Neuronal stem cell (in vitro differentiated cells): Measurements from ENCODE around the gene GPR39.
A peak's percentile ranks its signal among the peaks of the same experiment; 100 is the strongest.

Experiments used
- DNase-seq: peaks from one replicate; pipeline ENCODE4 v3.0.0-alpha.2; 2013; ENCODE audit warnings: low spot score
- H2AFZ ChIP-seq: one replicate; pipeline ENCODE4 v1.6.1; 2013; ENCODE audit warnings: mild to moderate bottlenecking, low read length, inconsistent platforms
- H2AK5ac ChIP-seq: 2 replicates; pipeline ENCODE4 v1.6.1; 2013; ENCODE audit warnings: low read depth, mild to moderate bottlenecking, inconsistent platforms, low read length, moderate library complexity, mixed read lengths
- H2BK120ac ChIP-seq: 2 replicates; pipeline ENCODE4 v1.6.1; 2013; ENCODE audit warnings: low read depth, mild to moderate bottlenecking, inconsistent platforms, low read length, moderate library complexity, mixed read lengths
- H2BK12ac ChIP-seq: one replicate; pipeline ENCODE4 v1.6.1; 2013; ENCODE audit warnings: low read length, inconsistent platforms
- H2BK15ac ChIP-seq: 2 replicates; pipeline ENCODE4 v1.6.1; 2013; ENCODE audit warnings: mild to moderate bottlenecking, low read length, inconsistent platforms, mixed read lengths
- H2BK5ac ChIP-seq: one replicate; pipeline ENCODE4 v1.6.1; 2013; ENCODE audit warnings: inconsistent platforms, mild to moderate bottlenecking, low read length, moderate library complexity
- H3K14ac ChIP-seq: one replicate; pipeline ENCODE4 v1.6.1; 2013; ENCODE audit warnings: low read length, inconsistent platforms
- H3K18ac ChIP-seq: 2 replicates; pipeline ENCODE4 v1.6.1; 2013; ENCODE audit warnings: low read length, inconsistent platforms
- H3K23ac ChIP-seq: 2 replicates; pipeline ENCODE4 v1.6.1; 2013; ENCODE audit warnings: low read depth, mild to moderate bottlenecking, mixed read lengths, low read length, inconsistent platforms; ENCODE audit not compliant: poor library complexity
- H3K27ac ChIP-seq: replicated peaks from 3 replicates; pipeline ENCODE4 v1.5.1; 2013; ENCODE audit warnings: low read length, inconsistent platforms
- H3K27me3 ChIP-seq, 3 experiments: 2 replicates each; pipeline ENCODE4 v1.6.1; 2013; ENCODE audit warnings: low read length in 3 of 3, mild to moderate bottlenecking in 2 of 3, inconsistent platforms in 1 of 3, low read depth in 1 of 3, mixed read lengths in 1 of 3, moderate library complexity in 1 of 3; ENCODE audit not compliant: control insufficient read depth in 3 of 3, insufficient read depth in 3 of 3
- H3K36me3 ChIP-seq, 2 donors: replicated peaks in 1 of 2; 2 replicates each; pipeline ENCODE4 v1.6.1; 2013; ENCODE audit warnings: low read length in 2 of 2; ENCODE audit not compliant: control insufficient read depth in 2 of 2, insufficient read depth in 2 of 2
- H3K4ac ChIP-seq: 2 replicates; pipeline ENCODE4 v1.6.1; 2013; ENCODE audit warnings: inconsistent platforms, mild to moderate bottlenecking, low read length, moderate library complexity
- H3K4me1 ChIP-seq, 2 donors: 1 replicate in 1 of 2; 2 replicates in 1 of 2; pipeline ENCODE4 v1.6.1; 2013; ENCODE audit warnings: low read length in 2 of 2, low read depth in 1 of 2; ENCODE audit not compliant: control insufficient read depth in 2 of 2, insufficient read depth in 1 of 2
- H3K4me2 ChIP-seq: one replicate; pipeline ENCODE4 v1.6.1; 2013; ENCODE audit warnings: mild to moderate bottlenecking, low read length, inconsistent platforms; ENCODE audit not compliant: insufficient read depth, poor library complexity, severe bottlenecking
- H3K4me3 ChIP-seq, 2 donors: 2 replicates each; pipeline ENCODE4 v1.5.1; 2013; ENCODE audit warnings: low read length in 2 of 2, mild to moderate bottlenecking in 2 of 2, inconsistent platforms in 1 of 2, moderate library complexity in 1 of 2
- H3K79me1 ChIP-seq: one replicate; pipeline ENCODE4 v1.6.1; 2013; ENCODE audit warnings: low read depth, mild to moderate bottlenecking, inconsistent platforms, low read length, moderate library complexity
- H3K9ac ChIP-seq: one replicate; pipeline ENCODE4 v1.6.1; 2013; ENCODE audit warnings: mild to moderate bottlenecking, low read depth, low read length, inconsistent platforms; ENCODE audit not compliant: poor library complexity
- H3K9me3 ChIP-seq, 2 donors: replicated peaks in 1 of 2; 2 replicates each; pipeline versions ENCODE3 to v1.6.1; 2013; ENCODE audit warnings: low read length in 2 of 2, mild to moderate bottlenecking in 2 of 2, inconsistent platforms in 1 of 2, low read depth in 1 of 2, mixed read lengths in 1 of 2, moderate library complexity in 1 of 2; ENCODE audit not compliant: control insufficient read depth in 2 of 2, insufficient read depth in 1 of 2
- H4K8ac ChIP-seq: one replicate; pipeline ENCODE4 v1.6.1; 2013; ENCODE audit warnings: low read depth, mild to moderate bottlenecking, inconsistent platforms, low read length, moderate library complexity
- H4K91ac ChIP-seq: one replicate; pipeline ENCODE4 v1.6.1; 2013; ENCODE audit warnings: low read length, low read depth, mild to moderate bottlenecking, inconsistent platforms; ENCODE audit not compliant: poor library complexity
- WGBS, 2 donors: extraction: QIAGEN DNeasy Blood & Tissue Kit; methylation state at CpG; one replicate each; pipeline ENCODE4 v1.1.7; 2013; ENCODE audit warnings: missing lambda C conversion rate in 2 of 2, mixed read lengths in 1 of 2; ENCODE audit not compliant: insufficient read length in 2 of 2, insufficient replicate concordance in 1 of 2; ENCODE audit errors: extremely low coverage in 2 of 2; 5-methylcytosine and 5-hydroxymethylcytosine counted together

The GPR39 gene

DNA sequence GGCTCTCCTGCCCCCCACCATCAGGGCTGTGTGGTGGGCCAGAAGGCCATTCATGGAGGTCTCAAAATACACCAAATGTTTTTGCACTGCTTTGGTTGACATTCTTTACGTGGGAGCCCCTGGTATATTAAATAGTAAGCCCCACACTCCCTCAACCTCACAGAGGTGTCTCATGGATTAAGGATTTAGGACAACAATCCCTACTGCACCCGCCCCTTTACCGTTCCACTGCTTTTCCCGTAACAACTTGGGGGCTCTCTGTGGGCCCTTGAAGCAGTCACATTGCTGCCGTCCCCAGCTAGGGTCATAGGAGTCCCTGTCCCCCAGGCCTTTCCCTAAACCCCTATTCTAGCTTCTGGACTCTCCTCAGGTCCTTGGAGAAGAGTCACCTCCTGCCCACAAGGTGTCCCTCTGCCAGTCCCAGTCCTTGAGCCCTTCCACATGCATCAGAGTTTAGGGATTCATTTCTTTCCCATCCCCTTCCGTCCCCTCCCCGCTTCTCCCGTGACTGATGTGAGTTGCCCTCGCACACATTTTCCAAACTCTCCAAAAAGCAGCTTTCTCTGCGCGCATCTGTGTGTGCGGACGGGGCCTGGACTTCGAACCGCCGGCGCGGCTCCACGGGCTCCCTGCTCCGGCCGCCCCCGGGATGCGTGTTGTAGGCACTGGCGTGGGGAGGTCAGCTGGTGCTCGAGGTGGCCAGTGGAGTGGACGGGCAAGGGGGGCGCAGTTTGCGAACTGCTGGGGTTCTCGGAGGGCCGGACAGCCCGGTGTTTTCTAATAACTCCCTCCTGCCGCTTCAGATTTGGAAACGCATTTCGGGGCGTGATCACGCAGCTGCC, 168.6 kb downstream of the GPR39 start:
- H3K4ac ChIP-seq, result no peak overlapping the region
- H2BK12ac ChIP-seq, result no peak overlapping the region
- no peak overlapping the region for H2BK5ac ChIP-seq
- H3K27ac ChIP-seq, result no peak overlapping the region
- no peak overlapping the region for H2BK120ac ChIP-seq
- H3K36me3 ChIP-seq, result no peaks in the 10 kb centered on the region
- H2AFZ ChIP-seq, result no peak overlapping the region
- no peaks in the 10 kb centered on the region for H3K27me3 ChIP-seq
- H3K14ac ChIP-seq, result no peak overlapping the region
- H3K23ac ChIP-seq, result no peak overlapping the region
- H3K4me3 ChIP-seq, result no peak overlapping the region
- H3K4me2 ChIP-seq, result no peak overlapping the region
- H3K18ac ChIP-seq, result no peak overlapping the region
- no CpG with 5 or more reads among the region's 36 CpGs for WGBS, 2 donors
- no peak overlapping the region for H4K8ac ChIP-seq
- no peaks in the 10 kb centered on the region for H3K9me3 ChIP-seq
- H2BK15ac ChIP-seq, result no peak overlapping the region
- no peak overlapping the region for H3K9ac ChIP-seq
- H2AK5ac ChIP-seq, result no peak overlapping the region
- DNase-seq, result no peak
- H3K79me1 ChIP-seq, result no peaks in the 10 kb centered on the region
- peaks cover 8 to 22% of the 10 kb centered on the region in 2 donors for H3K4me1 ChIP-seq
- no peak overlapping the region for H4K91ac ChIP-seq

DNA sequence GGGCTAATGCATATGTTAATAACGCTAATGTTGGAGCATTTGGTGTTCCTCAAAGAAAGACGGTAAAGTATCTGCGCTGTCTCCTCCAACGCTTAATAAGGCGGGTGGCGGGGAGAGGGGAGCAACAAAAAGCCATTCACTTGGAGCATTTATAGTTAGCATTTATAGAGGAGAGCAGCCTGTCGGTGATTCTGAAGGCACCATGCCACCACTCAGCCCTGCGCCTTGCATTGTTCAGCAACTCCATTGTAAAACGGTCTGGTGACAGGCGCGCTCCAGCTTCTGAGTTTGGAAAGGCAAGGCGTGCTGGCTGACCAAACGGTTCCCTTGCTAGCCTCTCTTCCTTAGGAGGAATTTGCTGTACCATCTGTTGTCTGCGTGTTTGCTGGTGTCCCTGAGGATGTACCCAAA, 169.5 kb downstream of the GPR39 start:
- H2AK5ac ChIP-seq, result no peak overlapping the region
- no peak overlapping the region for H3K4me3 ChIP-seq
- no peak overlapping the region for H3K18ac ChIP-seq
- no peak overlapping the region for H3K23ac ChIP-seq
- no peak overlapping the region for H2BK12ac ChIP-seq
- no peak overlapping the region for H2BK120ac ChIP-seq
- no peak overlapping the region for H3K4ac ChIP-seq
- peaks cover 9 to 27% of the 10 kb centered on the region in 2 donors for H3K4me1 ChIP-seq
- no peak overlapping the region for H3K9ac ChIP-seq
- H3K14ac ChIP-seq, result no peak overlapping the region
- no peaks in the 10 kb centered on the region for H3K79me1 ChIP-seq
- H4K8ac ChIP-seq, result no peak overlapping the region
- no peak overlapping the region for H2BK5ac ChIP-seq
- H3K36me3 ChIP-seq, result no peaks in the 10 kb centered on the region
- no peak overlapping the region for H3K27ac ChIP-seq
- H3K4me2 ChIP-seq, result no peak overlapping the region
- no peak overlapping the region for H2BK15ac ChIP-seq
- WGBS, 2 donors, result no CpG with 5 or more reads among the region's 14 CpGs
- H3K27me3 ChIP-seq, result no peaks in the 10 kb centered on the region
- no peak for DNase-seq
- H2AFZ ChIP-seq, result no peak overlapping the region
- no peak overlapping the region for H4K91ac ChIP-seq
- H3K9me3 ChIP-seq, result no peaks in the 10 kb centered on the region

DNA sequence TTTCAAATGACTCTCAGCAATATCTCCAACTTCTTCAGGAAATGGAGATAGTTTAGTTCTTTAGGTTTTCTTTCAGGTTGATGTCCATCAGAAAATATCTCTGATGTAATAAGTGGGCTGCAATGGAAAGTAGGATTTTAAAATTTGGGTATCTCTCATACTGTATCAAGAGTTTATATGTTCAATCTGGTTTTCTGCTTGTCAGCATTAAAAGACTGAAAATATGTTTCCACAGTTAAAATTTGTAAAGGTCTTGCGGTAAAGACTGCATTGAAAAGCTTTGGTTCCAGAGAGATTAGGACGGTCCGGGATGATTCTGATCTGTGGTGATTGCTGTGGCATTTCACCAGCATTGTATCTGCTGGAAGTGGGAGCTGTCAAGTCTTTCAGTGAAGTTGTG, 170.2 kb downstream of the GPR39 start:
- H4K8ac ChIP-seq, result no peak overlapping the region
- no peak overlapping the region for H3K27ac ChIP-seq
- H3K4me2 ChIP-seq, result no peak overlapping the region
- no peak overlapping the region for H2BK120ac ChIP-seq
- H3K14ac ChIP-seq, result no peak overlapping the region
- peaks cover 9 to 27% of the 10 kb centered on the region in 2 donors for H3K4me1 ChIP-seq
- H3K27me3 ChIP-seq, result no peaks in the 10 kb centered on the region
- DNase-seq, result no peak
- no peak overlapping the region for H3K18ac ChIP-seq
- H2BK12ac ChIP-seq, result no peak overlapping the region
- no peak overlapping the region for H3K4ac ChIP-seq
- no peak overlapping the region for H3K4me3 ChIP-seq
- H3K36me3 ChIP-seq, result no peaks in the 10 kb centered on the region
- no peak overlapping the region for H3K23ac ChIP-seq
- H2AFZ ChIP-seq, result no peak overlapping the region
- H3K9ac ChIP-seq, result no peak overlapping the region
- no peak overlapping the region for H2BK5ac ChIP-seq
- no peaks in the 10 kb centered on the region for H3K9me3 ChIP-seq
- WGBS, 2 donors, result no CpG with 5 or more reads among the region's 3 CpGs
- H4K91ac ChIP-seq, result no peak overlapping the region
- H3K79me1 ChIP-seq, result no peaks in the 10 kb centered on the region
- no peak overlapping the region for H2AK5ac ChIP-seq
- no peak overlapping the region for H2BK15ac ChIP-seq

DNA sequence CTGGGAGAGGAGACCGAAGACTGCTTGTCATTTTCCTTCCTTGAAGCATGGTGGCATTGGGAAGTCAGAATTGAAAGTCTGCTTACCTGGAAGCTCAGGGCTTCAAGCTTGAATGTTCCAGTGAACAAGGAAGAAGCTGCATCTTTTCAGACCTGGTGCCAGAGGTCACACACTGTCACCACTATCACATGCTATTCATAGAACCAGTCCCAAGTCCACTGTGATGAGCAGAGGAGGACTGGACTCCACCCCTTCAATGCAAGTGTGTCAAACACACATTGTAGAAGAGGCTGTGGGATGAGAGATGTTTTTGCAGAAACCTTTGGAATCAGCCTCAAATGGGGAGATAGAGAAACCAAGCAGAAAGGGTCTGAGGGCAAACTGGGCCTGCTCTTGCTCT, 172.0 kb downstream of the GPR39 start:
- Histone ChIP-seq H2BK5ac (no peak overlapping the region), H3K23ac (no peak overlapping the region), H3K4ac (no peak overlapping the region), H3K36me3 (no peaks in the 10 kb centered on the region), H2AFZ (peak overlapping the region; percentile 64), H2BK120ac (no peak overlapping the region), H3K27me3 (no peaks in the 10 kb centered on the region), H4K8ac (no peak overlapping the region), H4K91ac (no peak overlapping the region), H3K27ac (no peak overlapping the region), H2BK12ac (no peak overlapping the region), H3K18ac (no peak overlapping the region), H3K9ac (no peak overlapping the region), H3K4me1 (peaks cover 11 to 34% of the 10 kb centered on the region in 2 donors), H2AK5ac (no peak overlapping the region), H3K4me2 (no peak overlapping the region), H3K79me1 (no peaks in the 10 kb centered on the region), H3K14ac (no peak overlapping the region), H3K9me3 (no peaks in the 10 kb centered on the region), H2BK15ac (no peak overlapping the region), H3K4me3 (no peak overlapping the region)
- no CpG with 5 or more reads among the region's 1 CpG for WGBS, 2 donors
- no peak for DNase-seq
